ENCODE data around the gene TCFL5. TPM values are rescaled to one million over a fixed set of nuclear protein-coding genes. Genes with fewer than 3 reads are reported as not detected.

The TCFL5 gene
- total RNA-seq, 1 experiment from 2014 or later = 20.4 TPM

DNA sequence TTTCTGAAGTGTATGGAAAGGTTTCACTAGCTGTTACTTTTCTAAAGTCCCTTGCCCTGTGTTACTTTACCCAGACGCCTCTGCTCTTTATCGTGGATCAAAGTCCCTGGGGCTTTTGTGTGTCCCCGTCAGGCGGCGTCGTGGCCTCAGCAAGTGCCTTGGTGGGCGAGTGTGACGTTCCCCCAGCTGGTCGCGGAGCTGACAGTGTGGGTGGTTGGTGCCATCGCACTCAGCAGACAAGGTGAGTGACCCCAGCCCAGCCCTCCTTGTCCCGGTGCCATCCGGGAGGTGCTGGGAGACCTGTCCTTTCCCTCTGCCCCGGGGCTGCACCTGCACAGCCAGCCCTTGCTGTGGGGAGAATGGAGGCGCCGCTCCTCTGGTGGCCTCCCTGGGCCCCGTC lies 27.3 kb upstream of the TCFL5 start:
- POLR2A ChIA-PET = no interaction called here
- Mint-ChIP-seq H3K9me3 (no peaks in the 10 kb centered on the region), H3K27ac (no peak overlapping the region), H3K36me3 (peaks cover 73% of the 10 kb centered on the region), H3K4me1 (peaks cover 31% of the 10 kb centered on the region), H3K27me3 (ENCODE audit: low read depth) (no peaks in the 10 kb centered on the region; the same call in 1 of the 2 replicates), H3K4me3 (no peak overlapping the region)
- TF ChIP-seq TEAD4 (CRISPR knock-in tag; IDR thresholded peaks at IDR 0.05) (no peak), OVOL2 (CRISPR knock-in tag; IDR thresholded peaks at IDR 0.05; ENCODE audit: borderline replicate concordance) (no peak), CREB1 (CRISPR knock-in tag; IDR thresholded peaks at IDR 0.05) (no peak), FOXK1 (CRISPR knock-in tag; IDR thresholded peaks at IDR 0.05) (no peak), MYBL2 (CRISPR knock-in tag; IDR thresholded peaks at IDR 0.05) (no peak), ZNF232 (CRISPR knock-in tag; IDR thresholded peaks at IDR 0.05) (no peak), TCF7 (CRISPR knock-in tag; IDR thresholded peaks at IDR 0.05; ENCODE audit: low read depth) (no peak), ZNF423 (CRISPR knock-in tag; IDR thresholded peaks at IDR 0.05) (no peak), SMAD3 (CRISPR knock-in tag; IDR thresholded peaks at IDR 0.05; ENCODE audit: borderline replicate concordance) (no peak)
- TF ChIP-seq, protein P1, sequence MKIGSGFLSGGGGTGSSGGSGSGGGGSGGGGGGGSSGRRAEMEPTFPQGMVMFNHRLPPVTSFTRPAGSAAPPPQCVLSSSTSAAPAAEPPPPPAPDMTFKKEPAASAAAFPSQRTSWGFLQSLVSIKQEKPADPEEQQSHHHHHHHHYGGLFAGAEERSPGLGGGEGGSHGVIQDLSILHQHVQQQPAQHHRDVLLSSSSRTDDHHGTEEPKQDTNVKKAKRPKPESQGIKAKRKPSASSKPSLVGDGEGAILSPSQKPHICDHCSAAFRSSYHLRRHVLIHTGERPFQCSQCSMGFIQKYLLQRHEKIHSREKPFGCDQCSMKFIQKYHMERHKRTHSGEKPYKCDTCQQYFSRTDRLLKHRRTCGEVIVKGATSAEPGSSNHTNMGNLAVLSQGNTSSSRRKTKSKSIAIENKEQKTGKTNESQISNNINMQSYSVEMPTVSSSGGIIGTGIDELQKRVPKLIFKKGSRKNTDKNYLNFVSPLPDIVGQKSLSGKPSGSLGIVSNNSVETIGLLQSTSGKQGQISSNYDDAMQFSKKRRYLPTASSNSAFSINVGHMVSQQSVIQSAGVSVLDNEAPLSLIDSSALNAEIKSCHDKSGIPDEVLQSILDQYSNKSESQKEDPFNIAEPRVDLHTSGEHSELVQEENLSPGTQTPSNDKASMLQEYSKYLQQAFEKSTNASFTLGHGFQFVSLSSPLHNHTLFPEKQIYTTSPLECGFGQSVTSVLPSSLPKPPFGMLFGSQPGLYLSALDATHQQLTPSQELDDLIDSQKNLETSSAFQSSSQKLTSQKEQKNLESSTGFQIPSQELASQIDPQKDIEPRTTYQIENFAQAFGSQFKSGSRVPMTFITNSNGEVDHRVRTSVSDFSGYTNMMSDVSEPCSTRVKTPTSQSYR (CRISPR knock-in tag; IDR thresholded peaks at IDR 0.05) = no peak
- TF ChIP-seq, protein P2, sequence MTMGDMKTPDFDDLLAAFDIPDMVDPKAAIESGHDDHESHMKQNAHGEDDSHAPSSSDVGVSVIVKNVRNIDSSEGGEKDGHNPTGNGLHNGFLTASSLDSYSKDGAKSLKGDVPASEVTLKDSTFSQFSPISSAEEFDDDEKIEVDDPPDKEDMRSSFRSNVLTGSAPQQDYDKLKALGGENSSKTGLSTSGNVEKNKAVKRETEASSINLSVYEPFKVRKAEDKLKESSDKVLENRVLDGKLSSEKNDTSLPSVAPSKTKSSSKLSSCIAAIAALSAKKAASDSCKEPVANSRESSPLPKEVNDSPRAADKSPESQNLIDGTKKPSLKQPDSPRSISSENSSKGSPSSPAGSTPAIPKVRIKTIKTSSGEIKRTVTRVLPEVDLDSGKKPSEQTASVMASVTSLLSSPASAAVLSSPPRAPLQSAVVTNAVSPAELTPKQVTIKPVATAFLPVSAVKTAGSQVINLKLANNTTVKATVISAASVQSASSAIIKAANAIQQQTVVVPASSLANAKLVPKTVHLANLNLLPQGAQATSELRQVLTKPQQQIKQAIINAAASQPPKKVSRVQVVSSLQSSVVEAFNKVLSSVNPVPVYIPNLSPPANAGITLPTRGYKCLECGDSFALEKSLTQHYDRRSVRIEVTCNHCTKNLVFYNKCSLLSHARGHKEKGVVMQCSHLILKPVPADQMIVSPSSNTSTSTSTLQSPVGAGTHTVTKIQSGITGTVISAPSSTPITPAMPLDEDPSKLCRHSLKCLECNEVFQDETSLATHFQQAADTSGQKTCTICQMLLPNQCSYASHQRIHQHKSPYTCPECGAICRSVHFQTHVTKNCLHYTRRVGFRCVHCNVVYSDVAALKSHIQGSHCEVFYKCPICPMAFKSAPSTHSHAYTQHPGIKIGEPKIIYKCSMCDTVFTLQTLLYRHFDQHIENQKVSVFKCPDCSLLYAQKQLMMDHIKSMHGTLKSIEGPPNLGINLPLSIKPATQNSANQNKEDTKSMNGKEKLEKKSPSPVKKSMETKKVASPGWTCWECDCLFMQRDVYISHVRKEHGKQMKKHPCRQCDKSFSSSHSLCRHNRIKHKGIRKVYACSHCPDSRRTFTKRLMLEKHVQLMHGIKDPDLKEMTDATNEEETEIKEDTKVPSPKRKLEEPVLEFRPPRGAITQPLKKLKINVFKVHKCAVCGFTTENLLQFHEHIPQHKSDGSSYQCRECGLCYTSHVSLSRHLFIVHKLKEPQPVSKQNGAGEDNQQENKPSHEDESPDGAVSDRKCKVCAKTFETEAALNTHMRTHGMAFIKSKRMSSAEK (CRISPR knock-in tag; IDR thresholded peaks at IDR 0.05; ENCODE audit: borderline replicate concordance) = no peak
- TF ChIP-seq, protein P3, sequence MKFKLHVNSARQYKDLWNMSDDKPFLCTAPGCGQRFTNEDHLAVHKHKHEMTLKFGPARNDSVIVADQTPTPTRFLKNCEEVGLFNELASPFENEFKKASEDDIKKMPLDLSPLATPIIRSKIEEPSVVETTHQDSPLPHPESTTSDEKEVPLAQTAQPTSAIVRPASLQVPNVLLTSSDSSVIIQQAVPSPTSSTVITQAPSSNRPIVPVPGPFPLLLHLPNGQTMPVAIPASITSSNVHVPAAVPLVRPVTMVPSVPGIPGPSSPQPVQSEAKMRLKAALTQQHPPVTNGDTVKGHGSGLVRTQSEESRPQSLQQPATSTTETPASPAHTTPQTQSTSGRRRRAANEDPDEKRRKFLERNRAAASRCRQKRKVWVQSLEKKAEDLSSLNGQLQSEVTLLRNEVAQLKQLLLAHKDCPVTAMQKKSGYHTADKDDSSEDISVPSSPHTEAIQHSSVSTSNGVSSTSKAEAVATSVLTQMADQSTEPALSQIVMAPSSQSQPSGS (CRISPR knock-in tag; IDR thresholded peaks at IDR 0.05; ENCODE audit: borderline replicate concordance, low read depth) = no peak
- TF ChIP-seq, protein P4, sequence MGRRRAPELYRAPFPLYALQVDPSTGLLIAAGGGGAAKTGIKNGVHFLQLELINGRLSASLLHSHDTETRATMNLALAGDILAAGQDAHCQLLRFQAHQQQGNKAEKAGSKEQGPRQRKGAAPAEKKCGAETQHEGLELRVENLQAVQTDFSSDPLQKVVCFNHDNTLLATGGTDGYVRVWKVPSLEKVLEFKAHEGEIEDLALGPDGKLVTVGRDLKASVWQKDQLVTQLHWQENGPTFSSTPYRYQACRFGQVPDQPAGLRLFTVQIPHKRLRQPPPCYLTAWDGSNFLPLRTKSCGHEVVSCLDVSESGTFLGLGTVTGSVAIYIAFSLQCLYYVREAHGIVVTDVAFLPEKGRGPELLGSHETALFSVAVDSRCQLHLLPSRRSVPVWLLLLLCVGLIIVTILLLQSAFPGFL (CRISPR knock-in tag; IDR thresholded peaks at IDR 0.05; ENCODE audit: borderline replicate concordance) = no peak
- TF ChIP-seq, protein P5, sequence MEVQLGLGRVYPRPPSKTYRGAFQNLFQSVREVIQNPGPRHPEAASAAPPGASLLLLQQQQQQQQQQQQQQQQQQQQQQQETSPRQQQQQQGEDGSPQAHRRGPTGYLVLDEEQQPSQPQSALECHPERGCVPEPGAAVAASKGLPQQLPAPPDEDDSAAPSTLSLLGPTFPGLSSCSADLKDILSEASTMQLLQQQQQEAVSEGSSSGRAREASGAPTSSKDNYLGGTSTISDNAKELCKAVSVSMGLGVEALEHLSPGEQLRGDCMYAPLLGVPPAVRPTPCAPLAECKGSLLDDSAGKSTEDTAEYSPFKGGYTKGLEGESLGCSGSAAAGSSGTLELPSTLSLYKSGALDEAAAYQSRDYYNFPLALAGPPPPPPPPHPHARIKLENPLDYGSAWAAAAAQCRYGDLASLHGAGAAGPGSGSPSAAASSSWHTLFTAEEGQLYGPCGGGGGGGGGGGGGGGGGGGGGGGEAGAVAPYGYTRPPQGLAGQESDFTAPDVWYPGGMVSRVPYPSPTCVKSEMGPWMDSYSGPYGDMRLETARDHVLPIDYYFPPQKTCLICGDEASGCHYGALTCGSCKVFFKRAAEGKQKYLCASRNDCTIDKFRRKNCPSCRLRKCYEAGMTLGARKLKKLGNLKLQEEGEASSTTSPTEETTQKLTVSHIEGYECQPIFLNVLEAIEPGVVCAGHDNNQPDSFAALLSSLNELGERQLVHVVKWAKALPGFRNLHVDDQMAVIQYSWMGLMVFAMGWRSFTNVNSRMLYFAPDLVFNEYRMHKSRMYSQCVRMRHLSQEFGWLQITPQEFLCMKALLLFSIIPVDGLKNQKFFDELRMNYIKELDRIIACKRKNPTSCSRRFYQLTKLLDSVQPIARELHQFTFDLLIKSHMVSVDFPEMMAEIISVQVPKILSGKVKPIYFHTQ (CRISPR knock-in tag; IDR thresholded peaks at IDR 0.05) = no peak
- TF ChIP-seq, protein P6, sequence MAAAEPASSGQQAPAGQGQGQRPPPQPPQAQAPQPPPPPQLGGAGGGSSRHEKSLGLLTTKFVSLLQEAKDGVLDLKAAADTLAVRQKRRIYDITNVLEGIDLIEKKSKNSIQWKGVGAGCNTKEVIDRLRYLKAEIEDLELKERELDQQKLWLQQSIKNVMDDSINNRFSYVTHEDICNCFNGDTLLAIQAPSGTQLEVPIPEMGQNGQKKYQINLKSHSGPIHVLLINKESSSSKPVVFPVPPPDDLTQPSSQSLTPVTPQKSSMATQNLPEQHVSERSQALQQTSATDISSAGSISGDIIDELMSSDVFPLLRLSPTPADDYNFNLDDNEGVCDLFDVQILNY (CRISPR knock-in tag; IDR thresholded peaks at IDR 0.05) = no peak
- TF ChIP-seq, protein P7, sequence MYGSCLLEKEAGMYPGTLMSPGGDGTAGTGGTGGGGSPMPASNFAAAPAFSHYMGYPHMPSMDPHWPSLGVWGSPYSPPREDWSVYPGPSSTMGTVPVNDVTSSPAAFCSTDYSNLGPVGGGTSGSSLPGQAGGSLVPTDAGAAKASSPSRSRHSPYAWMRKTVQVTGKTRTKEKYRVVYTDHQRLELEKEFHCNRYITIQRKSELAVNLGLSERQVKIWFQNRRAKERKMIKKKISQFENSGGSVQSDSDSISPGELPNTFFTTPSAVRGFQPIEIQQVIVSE (CRISPR knock-in tag; IDR thresholded peaks at IDR 0.05; ENCODE audit: borderline replicate concordance) = no peak
- CTCF ChIA-PET = interaction anchor here (2.9 kb wide), 1 partner anchor 12 kb away, joined by 11 read pairs; no protein-coding TSS in a partner anchor
- no peak for DNase-seq (ENCODE audit: low spot score)
- ATAC-seq = no peak

All from WTC11 (cell line).